Heart right ventricle (tissue), 16 donors: ENCODE data around the gene CASKIN1. TPM values are rescaled to one million over a fixed set of nuclear protein-coding genes. Genes with fewer than 3 reads are reported as not detected.

Experiments used
- ATAC-seq, 8 donors: fragments of 200-7000 bp; cut with Tn5 transposase; one replicate each; pipeline ENCODE4 v1.9.1; 2020; ENCODE audit warnings: mild to moderate bottlenecking in 8 of 8, moderate library complexity in 8 of 8, moderate number of reproducible peaks in 1 of 8
- DNase-seq, 2 donors: peaks; one replicate each; pipeline ENCODE4 v3.0.0-alpha.2; 2020
- H3K27ac ChIP-seq, 10 donors: fragments of 200-600 bp; sonication (generic) in 2 of 10; one replicate each; pipeline versions ENCODE4 v1.5.0 to v1.8.0; 2020 to 2022; ENCODE audit warnings: mild to moderate bottlenecking in 3 of 10
- H3K27me3 ChIP-seq, 7 donors: fragments of 200-600 bp; one replicate each; pipeline ENCODE4 v1.8.0; 2021 to 2022; ENCODE audit warnings: mild to moderate bottlenecking in 2 of 7
- H3K36me3 ChIP-seq, 9 donors: fragments of 200-600 bp; sonication (generic) in 1 of 9; one replicate each; pipeline versions ENCODE4 v1.5.0 to v1.8.0; 2020 to 2022; ENCODE audit warnings: mild to moderate bottlenecking in 2 of 9
- H3K4me1 ChIP-seq, 9 donors: fragments of 200-600 bp; sonication (generic) in 1 of 9; one replicate each; pipeline versions ENCODE4 v1.5.0 to v1.8.0; 2020 to 2022; ENCODE audit warnings: mild to moderate bottlenecking in 4 of 9
- H3K4me3 ChIP-seq, 10 donors: fragments of 200-600 bp; sonication (generic) in 2 of 10; one replicate each; pipeline versions ENCODE4 v1.5.0 to v1.8.0; 2020 to 2022; ENCODE audit warnings: mild to moderate bottlenecking in 7 of 10, moderate library complexity in 2 of 10
- H3K9me3 ChIP-seq, 11 donors: fragments of 200-600 bp in 10 of 11; sonication (generic) in 2 of 11; one replicate each; pipeline versions ENCODE4 v1.5.0 to v1.8.0; 2013 to 2022; ENCODE audit warnings: mild to moderate bottlenecking in 2 of 11, control low read depth in 1 of 11, moderate library complexity in 1 of 11
- WGBS, 2 donors: extraction: QIAGEN DNeasy Blood & Tissue Kit; methylation state at CpG; one replicate each; pipeline ENCODE4 v1.1.7; 2013; ENCODE audit warnings: inconsistent platforms in 1 of 2; 5-methylcytosine and 5-hydroxymethylcytosine counted together
- intact Hi-C, 10 donors: fragments of 100-400 bp; cut with DNase I; formaldehyde crosslinking; loops; one replicate each; pipeline versions ENCODE4 v1.11.1 to v1.14.2; 2022
- polyA plus RNA-seq, 2 donors: library from polyadenylated mRNA; stranded (reverse); fragments of 200-250 nt; gene quantifications; one replicate each; pipeline ENCODE4 v1.2.3, GENCODE V29; 2013
- total RNA-seq, 10 donors: library from RNA; stranded (reverse); fragmentation: NEBNext Ultra II Directional in 3 of 10; extraction: Animal tissue kit (Norgen Biotek cat#: 25700) in 3 of 10; gene quantifications; one replicate each; pipeline versions ENCODE4 v1.2.1 to v1.2.4, GENCODE V29; 2021 to 2023
- TF ChIP-seq, protein P1 (sequence below), 9 donors: fragments of 200-600 bp; sonication (generic) in 2 of 9; IDR thresholded peaks; one replicate each; pipeline versions ENCODE4 v1.5.0 to v1.8.0; 2021 to 2022; ENCODE audit warnings: antibody characterized with exemption in 9 of 9, mild to moderate bottlenecking in 5 of 9, moderate library complexity in 1 of 9
- donor health status: Arrhythmogenic right ventricular cardiomyopathy.
- donor health status: ischemic (EF 13 %, LVEDD 7.1; RV severe dilation, severe dysfunction).
- donor health status: healthy with polysubstance abuse.
- donor health status: DM: no; HTN: yes; CAD: no.
- donor health status: DM: no; HTN: no; CAD: no.
- donor health status: ischemic (EF 25% LVEDD 6.9; RV normal size, moderate dysfunction).
- donor health status: ischemic (EF 25% LVEDD 5.7; RV mildly dilated, moderate dysfunction).
- donor health status: healthy.
- donor health status: DM: yes; HTN: yes; CAD: no.
- donor health status: Ischemic cardiomyopathy.
- donor health status: ischemic (EF 35%, LVEDD 5.7; RV mildly dilated, moderate dysfunction).
- donor health status: nonischemic (EF 11% LVEDD 7.7; RV severe dilation, severe dysfunction).
- donor health status: DM: yes; HTN: yes; CAD: no.
- donor health status: PGD.
- donor health status: ischemic (EF 29% LVEDD 5.4; RV normal size, mild dysfunction).
- donor health status: nonischemic (EF 23%, LVEDD 6.1; RV moderate dilation, normal function).

CASKIN1 gene
- total and polyA plus RNA-seq, 12 donors: 0.24 to 6.0 (median 1.1) TPM

- WGBS, 2 donors: 96% methylated on average over 20 of the region's 20 CpGs
- peaks cover 0 to 56% (median 31%) of the 10 kb centered on the region in 9 donors for H3K36me3 ChIP-seq
Measured at GRCh38 chr16:2177561-2177960, 18.8 kb downstream of the CASKIN1 start.

DNA sequence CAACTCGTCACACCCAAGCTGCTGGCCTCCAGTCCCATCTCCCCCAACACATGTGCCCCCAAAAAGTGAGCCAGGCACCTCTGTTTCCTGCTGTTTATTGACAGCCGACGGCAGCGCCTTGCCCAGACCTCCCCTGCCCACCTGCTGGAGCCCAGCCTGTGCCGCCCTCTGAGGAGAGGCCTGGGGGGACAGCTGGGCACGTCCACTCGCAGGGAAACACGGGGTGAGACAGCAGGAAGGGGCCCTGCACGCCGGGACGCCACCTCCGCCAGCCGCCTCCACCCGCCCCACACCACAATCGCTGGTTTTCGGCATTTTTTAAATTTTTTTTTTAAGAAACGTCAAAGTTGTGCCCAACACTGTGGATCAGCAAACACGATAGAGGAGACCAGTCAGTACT lies 19.3 kb downstream of the CASKIN1 start:
- Histone ChIP-seq H3K27ac (no peak overlapping the region), H3K9me3 (no peaks in the 10 kb centered on the region), H3K36me3 (peaks cover 0 to 60% (median 31%) of the 10 kb centered on the region in 9 donors), H3K27me3 (peaks cover 0 to 3% (median 0%) of the 10 kb centered on the region in 7 donors), H3K4me1 (no peaks in the 10 kb centered on the region), H3K4me3 (no peak overlapping the region)
- WGBS, 2 donors: 91 to 92% methylated on average over 18 of the region's 18 CpGs
- ATAC-seq (no peak), DNase-seq (no peak)
- TF ChIP-seq, protein P1, sequence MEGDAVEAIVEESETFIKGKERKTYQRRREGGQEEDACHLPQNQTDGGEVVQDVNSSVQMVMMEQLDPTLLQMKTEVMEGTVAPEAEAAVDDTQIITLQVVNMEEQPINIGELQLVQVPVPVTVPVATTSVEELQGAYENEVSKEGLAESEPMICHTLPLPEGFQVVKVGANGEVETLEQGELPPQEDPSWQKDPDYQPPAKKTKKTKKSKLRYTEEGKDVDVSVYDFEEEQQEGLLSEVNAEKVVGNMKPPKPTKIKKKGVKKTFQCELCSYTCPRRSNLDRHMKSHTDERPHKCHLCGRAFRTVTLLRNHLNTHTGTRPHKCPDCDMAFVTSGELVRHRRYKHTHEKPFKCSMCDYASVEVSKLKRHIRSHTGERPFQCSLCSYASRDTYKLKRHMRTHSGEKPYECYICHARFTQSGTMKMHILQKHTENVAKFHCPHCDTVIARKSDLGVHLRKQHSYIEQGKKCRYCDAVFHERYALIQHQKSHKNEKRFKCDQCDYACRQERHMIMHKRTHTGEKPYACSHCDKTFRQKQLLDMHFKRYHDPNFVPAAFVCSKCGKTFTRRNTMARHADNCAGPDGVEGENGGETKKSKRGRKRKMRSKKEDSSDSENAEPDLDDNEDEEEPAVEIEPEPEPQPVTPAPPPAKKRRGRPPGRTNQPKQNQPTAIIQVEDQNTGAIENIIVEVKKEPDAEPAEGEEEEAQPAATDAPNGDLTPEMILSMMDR (IDR thresholded peaks at IDR 0.05): no peak
- intact Hi-C loops: no loop called here

More at GRCh38 chr16:2177561-2177960, 18.8 kb downstream of the CASKIN1 start:
- no peaks in the 10 kb centered on the region for H3K9me3 ChIP-seq
- intact Hi-C loops: no loop called here
- DNase-seq (no peak), ATAC-seq (no peak)
- H3K4me3 ChIP-seq: no peak overlapping the region
- no peaks in the 10 kb centered on the region for H3K4me1 ChIP-seq
- H3K27me3 ChIP-seq: peaks cover 0 to 3% (median 0%) of the 10 kb centered on the region in 7 donors
- TF ChIP-seq, protein P1 (IDR thresholded peaks at IDR 0.05): no peak
- no peak overlapping the region for H3K27ac ChIP-seq

DNA sequence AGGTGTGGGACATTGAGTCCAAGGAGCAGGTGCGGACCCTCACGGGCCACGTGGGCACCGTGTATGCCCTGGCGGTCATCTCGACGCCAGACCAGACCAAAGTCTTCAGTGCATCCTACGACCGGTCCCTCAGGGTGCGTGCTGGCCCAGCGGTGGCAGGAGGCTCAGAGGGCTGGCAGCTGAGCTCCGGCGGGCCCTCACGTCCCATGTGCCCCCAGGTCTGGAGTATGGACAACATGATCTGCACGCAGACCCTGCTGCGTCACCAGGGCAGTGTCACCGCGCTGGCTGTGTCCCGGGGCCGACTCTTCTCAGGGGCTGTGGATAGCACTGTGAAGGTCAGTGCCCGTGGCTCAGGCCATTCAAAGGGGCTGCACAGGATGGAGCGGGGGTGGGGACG lies 20.4 kb downstream of the CASKIN1 start:
- Histone ChIP-seq H3K36me3 (peaks cover 0 to 71% (median 33%) of the 10 kb centered on the region in 9 donors), H3K4me3 (no peak overlapping the region), H3K4me1 (no peaks in the 10 kb centered on the region), H3K27me3 (peaks cover 0 to 3% (median 0%) of the 10 kb centered on the region in 7 donors), H3K27ac (no peak overlapping the region), H3K9me3 (no peaks in the 10 kb centered on the region)
- 95% methylated on average over 23 of the region's 23 CpGs for WGBS, 2 donors
- intact Hi-C loops: no loop called here
- ATAC-seq: no peak
- TF ChIP-seq, protein P1 (IDR thresholded peaks at IDR 0.05): no peak
- no peak for DNase-seq

GRCh38 chr16:2175454-2175853 lies 21.0 kb downstream of the CASKIN1 start:
- Histone ChIP-seq H3K4me3 (no peak overlapping the region), H3K36me3 (peaks cover 0 to 77% (median 33%) of the 10 kb centered on the region in 9 donors), H3K9me3 (no peaks in the 10 kb centered on the region), H3K27ac (no peak overlapping the region), H3K27me3 (peaks cover 0 to 3% (median 0%) of the 10 kb centered on the region in 7 donors), H3K4me1 (no peaks in the 10 kb centered on the region)
- ATAC-seq (no peak), DNase-seq (no peak)
- TF ChIP-seq, protein P1 (IDR thresholded peaks at IDR 0.05): no peak
- 89 to 95% methylated on average over 10 of the region's 10 CpGs for WGBS, 2 donors
- intact Hi-C loops: no loop called here
